Chondrocyte (in vitro differentiated cells): Measurements from ENCODE around the gene UBXN6. TPM values are rescaled to one million over a fixed set of nuclear protein-coding genes. Genes with fewer than 3 reads are reported as not detected.

Experiments
- DNase-seq: peaks from one replicate; pipeline ENCODE4 v3.0.0; 2021; ENCODE audit warnings: mixed read lengths, low spot score
- H3K27ac Mint-ChIP-seq: one replicate; pipeline ENCODE4 v1.8.0; 2021; ENCODE audit warnings: mild to moderate bottlenecking, moderate library complexity, mixed read lengths; ENCODE audit not compliant: unreplicated experiment
- H3K27me3 Mint-ChIP-seq: 2 replicates; pipeline ENCODE4 v1.8.0; 2021; ENCODE audit warnings: low read depth, mixed read lengths
- H3K36me3 Mint-ChIP-seq: 2 replicates; pipeline ENCODE4 v1.8.0; 2021; ENCODE audit warnings: low read depth, mixed read lengths
- H3K4me1 Mint-ChIP-seq: 2 replicates; pipeline ENCODE4 v1.8.0; 2021; ENCODE audit warnings: low read depth, mild to moderate bottlenecking, mixed read lengths
- H3K4me3 Mint-ChIP-seq: one replicate; pipeline ENCODE4 v1.8.0; 2021; ENCODE audit warnings: mild to moderate bottlenecking, moderate library complexity, mixed read lengths; ENCODE audit not compliant: unreplicated experiment
- H3K9me3 Mint-ChIP-seq: 2 replicates; pipeline ENCODE4 v1.8.0; 2021; ENCODE audit warnings: low read depth, mixed read lengths
- CTCF ChIP-seq: fragments of 200-600 bp; sonication (generic); IDR thresholded peaks from 2 replicates; pipeline ENCODE4 v1.5.0; 2021; ENCODE audit warnings: antibody characterized with exemption, mild to moderate bottlenecking, moderate library complexity
- total RNA-seq: library from RNA; stranded (reverse); gene quantifications from 3 replicates; pipeline ENCODE4 v1.2.1, GENCODE V29; 2021

The UBXN6 gene
- total RNA-seq, 1 donor from 2014 or later: 86.9 TPM

GRCh38 chr19:4483385-4483784 lies 25.8 kb upstream of the UBXN6 start:
- DNase-seq: no peak
- H3K4me1 Mint-ChIP-seq: no peaks in the 10 kb centered on the region
- TF ChIP-seq CTCF: no peak
- no peaks in the 10 kb centered on the region for H3K9me3 Mint-ChIP-seq
- peaks cover 11% of the 10 kb centered on the region for H3K36me3 Mint-ChIP-seq
- H3K27ac Mint-ChIP-seq: peak overlapping the region; percentile 34
- H3K4me3 Mint-ChIP-seq: no peak overlapping the region
- H3K27me3 Mint-ChIP-seq: no peaks in the 10 kb centered on the region

- no peak for DNase-seq
- Mint-ChIP-seq H3K36me3 (peaks cover 11% of the 10 kb centered on the region), H3K9me3 (no peaks in the 10 kb centered on the region), H3K4me1 (no peaks in the 10 kb centered on the region), H3K27me3 (no peaks in the 10 kb centered on the region), H3K4me3 (no peak overlapping the region), H3K27ac (no peak overlapping the region)
- no peak for TF ChIP-seq CTCF
These were observed 25.2 kb upstream of the UBXN6 start for GRCh38 chr19:4482721-4483364.

- H3K9me3 Mint-ChIP-seq: no peaks in the 10 kb centered on the region
These were observed 19.6 kb upstream of the UBXN6 start for GRCh38 chr19:4477034-4477801.

GRCh38 chr19:4474514-4475022 lies 17.0 kb upstream of the UBXN6 start:
- Mint-ChIP-seq H3K4me1 (peaks cover 21% of the 10 kb centered on the region), H3K9me3 (no peaks in the 10 kb centered on the region), H3K27ac (peak overlapping the region; percentile 89), H3K27me3 (no peaks in the 10 kb centered on the region), H3K36me3 (peaks cover 5% of the 10 kb centered on the region), H3K4me3 (peak overlapping the region; percentile 87)
- DNase-seq: no peak
- TF ChIP-seq CTCF: no peak

More at GRCh38 chr19:4477034-4477801, 19.6 kb upstream of the UBXN6 start:
- Mint-ChIP-seq H3K27me3 (no peaks in the 10 kb centered on the region), H3K27ac (no peak overlapping the region), H3K36me3 (peaks cover 5% of the 10 kb centered on the region), H3K4me1 (peaks cover 16% of the 10 kb centered on the region), H3K4me3 (no peak overlapping the region)
- DNase-seq: peak; percentile 58
- TF ChIP-seq CTCF: no peak

- Mint-ChIP-seq H3K4me3 (peak overlapping the region; percentile 87), H3K27me3 (no peaks in the 10 kb centered on the region), H3K9me3 (no peaks in the 10 kb centered on the region), H3K36me3 (peaks cover 5% of the 10 kb centered on the region), H3K4me1 (peaks cover 21% of the 10 kb centered on the region), H3K27ac (peak overlapping the region; percentile 89)
- no peak for TF ChIP-seq CTCF
- DNase-seq: no peak
These were observed 16.3 kb upstream of the UBXN6 start for GRCh38 chr19:4473763-4474513.
